Caco-2 (cell line): ENCODE results near the gene HHAT. TPM values are rescaled to one million over a fixed set of nuclear protein-coding genes. Genes with fewer than 3 reads are reported as not detected.

Experiments used
- BruUV-seq: library from RNA; stranded (reverse); fragments of 400-500 nt; replicated peaks from 2 replicates; lab custom pipeline; 2021; lab: Mats Ljungman, UMichigan
- CTCF ChIA-PET: fragments of 300-600 bp; sonication (Branson Sonifier 250); formaldehyde crosslinking; loops from one replicate; lab custom pipeline; 2022; ENCODE audit warnings: antibody characterized with exemption; lab: Charles Lee
- POLR2A ChIA-PET: fragments of 300-600 bp; sonication (Branson Sonifier 250); formaldehyde crosslinking; loops from one replicate; lab custom pipeline; 2022; ENCODE audit warnings: antibody characterized with exemption; lab: Charles Lee
- DNase-seq, 2 experiments: peaks; one replicate each; pipeline versions ENCODE4 v3.0.0 to v3.0.0-alpha.2; 2020 to 2022
- H3K27me3 ChIP-seq: replicated peaks from 2 replicates; pipeline ENCODE4 v1.6.0; 2011; ENCODE audit warnings: low read length; ENCODE audit not compliant: control insufficient read depth, insufficient read depth
- H3K36me3 ChIP-seq: 2 replicates; pipeline ENCODE4 v1.5.1; 2011; ENCODE audit warnings: low read length; ENCODE audit not compliant: control insufficient read depth, insufficient read depth
- H3K4me1 ChIP-seq: fragments of 250-450 bp; sonication (Bioruptor Pico); 2 replicates; pipeline ENCODE4 v1.5.1; 2020; ENCODE audit warnings: mild to moderate bottlenecking
- H3K4me3 ChIP-seq: 2 replicates; pipeline ENCODE4 v1.5.1; 2011; ENCODE audit warnings: low read depth, mild to moderate bottlenecking, control low read depth, low read length
- H3K9me3 ChIP-seq: fragments of 250-450 bp; sonication (Bioruptor Pico); 2 replicates; pipeline ENCODE4 v1.5.1; 2020; ENCODE audit warnings: mild to moderate bottlenecking, moderate library complexity
- H3K27ac Mint-ChIP-seq: one replicate; pipeline ENCODE4 v1.8.0; 2022; ENCODE audit warnings: mixed read lengths; ENCODE audit not compliant: unreplicated experiment
- H3K27me3 Mint-ChIP-seq: one replicate; pipeline ENCODE4 v1.8.0; 2022; ENCODE audit warnings: mixed read lengths; ENCODE audit not compliant: insufficient read depth, unreplicated experiment
- H3K36me3 Mint-ChIP-seq: one replicate; pipeline ENCODE4 v1.8.0; 2022; ENCODE audit warnings: mild to moderate bottlenecking, mixed read lengths; ENCODE audit not compliant: insufficient read depth, unreplicated experiment
- H3K4me1 Mint-ChIP-seq: one replicate; pipeline ENCODE4 v1.8.0; 2022; ENCODE audit warnings: low read depth, mixed read lengths; ENCODE audit not compliant: unreplicated experiment
- H3K4me3 Mint-ChIP-seq: one replicate; pipeline ENCODE4 v1.8.0; 2022; ENCODE audit warnings: mild to moderate bottlenecking, moderate library complexity, mixed read lengths; ENCODE audit not compliant: unreplicated experiment
- H3K9me3 Mint-ChIP-seq: one replicate; pipeline ENCODE4 v1.8.0; 2022; ENCODE audit warnings: mixed read lengths; ENCODE audit not compliant: unreplicated experiment
- intact Hi-C: fragments of 100-400 bp; cut with micrococcal nuclease; formaldehyde crosslinking; loops from one replicate; pipeline ENCODE4 v1.10.0; 2022; ENCODE audit not compliant: unreplicated experiment
- total RNA-seq: library from RNA; stranded (reverse); gene quantifications from 2 replicates; pipeline ENCODE4 v1.2.3, GENCODE V29; 2022
- TF ChIP-seq, protein P1 (sequence below), 2 experiments: fragments of 200-600 bp in 1 of 2; IDR thresholded peaks; 1 replicate in 1 of 2; 2 replicates in 1 of 2; pipeline versions ENCODE4 v1.5.1 to v1.8.0; 2011 to 2022; ENCODE audit warnings: antibody characterized with exemption in 1 of 2, control low read depth in 1 of 2, inconsistent platforms in 1 of 2, low read depth in 1 of 2, low read length in 1 of 2, mild to moderate bottlenecking in 1 of 2, moderate library complexity in 1 of 2; ENCODE audit not compliant: insufficient read depth in 1 of 2, severe bottlenecking in 1 of 2, unreplicated experiment in 1 of 2

The HHAT gene
- total RNA-seq, 1 experiment from 2014 or later: 3.9 TPM

- intact Hi-C loops: loop anchor here (10.0 kb wide), 1 partner anchor 105 kb away; no protein-coding TSS in a partner anchor
- CTCF ChIA-PET: no interaction called here
- H3K4me3 ChIP-seq: no peak overlapping the region
- H3K27me3 ChIP-seq: no peaks in the 10 kb centered on the region
- H3K36me3 Mint-ChIP-seq: no peaks in the 10 kb centered on the region
- H3K4me3 Mint-ChIP-seq: no peak overlapping the region
- H3K9me3 ChIP-seq: no peaks in the 10 kb centered on the region
- H3K36me3 ChIP-seq: no peaks in the 10 kb centered on the region
- no peak for DNase-seq
- no peak overlapping the region for H3K27ac Mint-ChIP-seq
- TF ChIP-seq, protein P1, sequence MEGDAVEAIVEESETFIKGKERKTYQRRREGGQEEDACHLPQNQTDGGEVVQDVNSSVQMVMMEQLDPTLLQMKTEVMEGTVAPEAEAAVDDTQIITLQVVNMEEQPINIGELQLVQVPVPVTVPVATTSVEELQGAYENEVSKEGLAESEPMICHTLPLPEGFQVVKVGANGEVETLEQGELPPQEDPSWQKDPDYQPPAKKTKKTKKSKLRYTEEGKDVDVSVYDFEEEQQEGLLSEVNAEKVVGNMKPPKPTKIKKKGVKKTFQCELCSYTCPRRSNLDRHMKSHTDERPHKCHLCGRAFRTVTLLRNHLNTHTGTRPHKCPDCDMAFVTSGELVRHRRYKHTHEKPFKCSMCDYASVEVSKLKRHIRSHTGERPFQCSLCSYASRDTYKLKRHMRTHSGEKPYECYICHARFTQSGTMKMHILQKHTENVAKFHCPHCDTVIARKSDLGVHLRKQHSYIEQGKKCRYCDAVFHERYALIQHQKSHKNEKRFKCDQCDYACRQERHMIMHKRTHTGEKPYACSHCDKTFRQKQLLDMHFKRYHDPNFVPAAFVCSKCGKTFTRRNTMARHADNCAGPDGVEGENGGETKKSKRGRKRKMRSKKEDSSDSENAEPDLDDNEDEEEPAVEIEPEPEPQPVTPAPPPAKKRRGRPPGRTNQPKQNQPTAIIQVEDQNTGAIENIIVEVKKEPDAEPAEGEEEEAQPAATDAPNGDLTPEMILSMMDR (IDR thresholded peaks at IDR 0.05; ENCODE audit: insufficient read depth in 1 of 2, low read depth in 1 of 2, low read length in 1 of 2, severe bottlenecking in 1 of 2, unreplicated experiment in 1 of 2): no peak
- no peaks in the 10 kb centered on the region for H3K4me1 ChIP-seq
- H3K27me3 Mint-ChIP-seq: peaks cover 5% of the 10 kb centered on the region
- H3K9me3 Mint-ChIP-seq: no peaks in the 10 kb centered on the region
- no peaks in the 10 kb centered on the region for H3K4me1 Mint-ChIP-seq
- POLR2A ChIA-PET: no interaction called here
- BruUV-seq: no TSS peak
Measured at GRCh38 chr1:210690236-210690635, 361.5 kb downstream of the HHAT start.

- Mint-ChIP-seq H3K27ac (no peak overlapping the region), H3K36me3 (no peaks in the 10 kb centered on the region), H3K9me3 (no peaks in the 10 kb centered on the region), H3K4me3 (no peak overlapping the region), H3K4me1 (no peaks in the 10 kb centered on the region), H3K27me3 (peaks cover 5% of the 10 kb centered on the region)
- no peaks in the 10 kb centered on the region for H3K9me3 ChIP-seq
- no peaks in the 10 kb centered on the region for H3K36me3 ChIP-seq
- ChIA-PET CTCF (no interaction called here), POLR2A (no interaction called here)
- TF ChIP-seq, protein P1 (IDR thresholded peaks at IDR 0.05; ENCODE audit: insufficient read depth in 1 of 2, low read depth in 1 of 2, low read length in 1 of 2, severe bottlenecking in 1 of 2, unreplicated experiment in 1 of 2): no peak
- intact Hi-C loops: loop anchor here (10.0 kb wide), 1 partner anchor 106 kb away; no protein-coding TSS in a partner anchor
- no TSS peak for BruUV-seq
- H3K27me3 ChIP-seq: no peaks in the 10 kb centered on the region
- H3K4me1 ChIP-seq: no peaks in the 10 kb centered on the region
- DNase-seq: no peak
- no peak overlapping the region for H3K4me3 ChIP-seq
Measured at GRCh38 chr1:210691039-210691610, 362.4 kb downstream of the HHAT start.

DNA sequence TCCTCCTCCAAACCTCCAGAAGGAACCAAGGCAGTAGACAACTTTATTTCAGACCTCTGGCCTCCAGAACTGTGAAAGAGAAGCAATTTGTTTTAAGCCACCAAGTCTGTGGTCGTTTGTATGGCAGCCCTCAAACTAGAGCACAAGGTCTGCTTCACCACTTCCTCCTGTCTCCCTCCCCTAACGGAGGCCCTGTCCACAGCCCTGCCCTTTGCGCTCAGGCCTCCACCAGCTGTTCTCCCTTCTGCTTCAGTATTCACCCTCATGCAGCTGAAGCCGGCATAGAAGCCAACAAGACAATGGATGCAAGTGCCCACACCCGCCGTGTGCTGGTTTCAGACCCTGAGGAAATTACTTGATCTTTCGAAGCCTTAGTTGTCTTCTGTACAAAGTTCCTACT, 364.1 kb downstream of the HHAT start:
- H3K4me3 Mint-ChIP-seq: no peak overlapping the region
- Histone ChIP-seq H3K4me3 (no peak overlapping the region), H3K9me3 (no peaks in the 10 kb centered on the region), H3K4me1 (no peaks in the 10 kb centered on the region), H3K36me3 (no peaks in the 10 kb centered on the region), H3K27me3 (no peaks in the 10 kb centered on the region)
- no TSS peak for BruUV-seq
- H3K27me3 Mint-ChIP-seq: peaks cover 5% of the 10 kb centered on the region
- POLR2A ChIA-PET: no interaction called here
- H3K36me3 Mint-ChIP-seq: no peaks in the 10 kb centered on the region
- intact Hi-C loops: loop anchor here (10.0 kb wide), 1 partner anchor 108 kb away; no protein-coding TSS in a partner anchor
- no peaks in the 10 kb centered on the region for H3K4me1 Mint-ChIP-seq
- no peak for DNase-seq
- TF ChIP-seq, protein P1 (IDR thresholded peaks at IDR 0.05; ENCODE audit: insufficient read depth in 1 of 2, low read depth in 1 of 2, low read length in 1 of 2, severe bottlenecking in 1 of 2, unreplicated experiment in 1 of 2): no peak
- CTCF ChIA-PET: no interaction called here
- no peak overlapping the region for H3K27ac Mint-ChIP-seq
- H3K9me3 Mint-ChIP-seq: no peaks in the 10 kb centered on the region
